Measurements from ENCODE around the gene TOX2. TPM values are rescaled to one million over a fixed set of nuclear protein-coding genes. Genes with fewer than 3 reads are reported as not detected.

The TOX2 gene
- total and polyA plus RNA-seq, 2 donors from 2014 or later, result 4.7 to 5.9 TPM

- Histone ChIP-seq H3K36me3 (ENCODE audit: control insufficient read depth in 2 of 3, insufficient read depth in 3 of 3, low read length in 3 of 3) (no peaks in the 10 kb centered on the region), H3K9ac (ENCODE audit: low read length in 3 of 3) (no peak overlapping the region), H3K27ac (ENCODE audit: low read depth in 2 of 2, low read length in 2 of 2) (no peak overlapping the region), H3K27me3 (ENCODE audit: control insufficient read depth, insufficient read depth, low read length) (no peaks in the 10 kb centered on the region), H3K4me3 (ENCODE audit: low read length in 3 of 3) (no peak overlapping the region), H3K9me3 (ENCODE audit: control insufficient read depth in 2 of 3, insufficient read depth in 1 of 3, low read length in 3 of 3) (no peaks in the 10 kb centered on the region), H3K4me1 (ENCODE audit: control insufficient read depth in 2 of 3, insufficient read depth in 2 of 3, low read depth in 1 of 3, low read length in 3 of 3) (peaks cover 0 to 2% (median 0%) of the 10 kb centered on the region in 3 donors)
- intact Hi-C loops (cut with DNase I), result no loop called here
- FAIRE-seq (no peak), DNase-seq (no peak)
- TF ChIP-seq CTCF (IDR thresholded peaks at IDR 0.05; ENCODE audit: borderline replicate concordance, extremely low read depth, insufficient read depth), result no peak
Observed at GRCh38 chr20:43949741-43950618, 35.3 kb downstream of the TOX2 start.

- Histone ChIP-seq H3K4me3 (ENCODE audit: low read length in 3 of 3) (no peak overlapping the region), H3K4me1 (ENCODE audit: control insufficient read depth in 2 of 3, insufficient read depth in 2 of 3, low read depth in 1 of 3, low read length in 3 of 3) (peaks cover 0 to 4% (median 3%) of the 10 kb centered on the region in 3 donors), H3K9me3 (ENCODE audit: control insufficient read depth in 2 of 3, insufficient read depth in 1 of 3, low read length in 3 of 3) (no peaks in the 10 kb centered on the region), H3K36me3 (ENCODE audit: control insufficient read depth in 2 of 3, insufficient read depth in 3 of 3, low read length in 3 of 3) (no peaks in the 10 kb centered on the region), H3K9ac (ENCODE audit: low read length in 3 of 3) (no peak overlapping the region), H3K27me3 (ENCODE audit: control insufficient read depth, insufficient read depth, low read length) (no peaks in the 10 kb centered on the region), H3K27ac (ENCODE audit: low read depth in 2 of 2, low read length in 2 of 2) (no peak overlapping the region)
- intact Hi-C loops (cut with DNase I), result no loop called here
- no peak for DNase-seq
- FAIRE-seq, result no peak
- TF ChIP-seq CTCF (IDR thresholded peaks at IDR 0.05; ENCODE audit: borderline replicate concordance, extremely low read depth, insufficient read depth), result no peak
Observed at GRCh38 chr20:43953919-43954592, 39.4 kb downstream of the TOX2 start.

GRCh38 chr20:43954704-43955061, 40.0 kb downstream of the TOX2 start:
- Histone ChIP-seq H3K9me3 (ENCODE audit: control insufficient read depth in 2 of 3, insufficient read depth in 1 of 3, low read length in 3 of 3) (no peaks in the 10 kb centered on the region), H3K9ac (ENCODE audit: low read length in 3 of 3) (no peak overlapping the region), H3K36me3 (ENCODE audit: control insufficient read depth in 2 of 3, insufficient read depth in 3 of 3, low read length in 3 of 3) (no peaks in the 10 kb centered on the region), H3K4me3 (ENCODE audit: low read length in 3 of 3) (no peak overlapping the region), H3K27ac (ENCODE audit: low read depth in 2 of 2, low read length in 2 of 2) (no peak overlapping the region), H3K27me3 (ENCODE audit: control insufficient read depth, insufficient read depth, low read length) (no peaks in the 10 kb centered on the region), H3K4me1 (ENCODE audit: control insufficient read depth in 2 of 3, insufficient read depth in 2 of 3, low read depth in 1 of 3, low read length in 3 of 3) (peaks cover 0 to 4% (median 4%) of the 10 kb centered on the region in 3 donors)
- DNase-seq (no peak), FAIRE-seq (no peak)
- no peak for TF ChIP-seq CTCF (IDR thresholded peaks at IDR 0.05; ENCODE audit: borderline replicate concordance, extremely low read depth, insufficient read depth)
- intact Hi-C loops (cut with DNase I), result no loop called here
